Skeletal muscle tissue (tissue), 4 donors: ENCODE results near the gene RGMA. TPM values are rescaled to one million over a fixed set of nuclear protein-coding genes. Genes with fewer than 3 reads are reported as not detected.

ENCODE experiments used
- H3K27ac ChIP-seq: one replicate; pipeline ENCODE4 v1.7.0; 2013; ENCODE audit warnings: mild to moderate bottlenecking, low read depth, low read length, inconsistent platforms
- H3K27me3 ChIP-seq, 3 donors: one replicate each; pipeline ENCODE4 v1.7.0; 2013; ENCODE audit warnings: low read length in 3 of 3; ENCODE audit not compliant: control insufficient read depth in 3 of 3, insufficient read depth in 3 of 3
- H3K36me3 ChIP-seq, 3 donors: one replicate each; pipeline ENCODE4 v1.7.0; 2013; ENCODE audit warnings: low read length in 3 of 3; ENCODE audit not compliant: control insufficient read depth in 3 of 3, insufficient read depth in 3 of 3
- H3K4me1 ChIP-seq, 3 donors: one replicate each; pipeline ENCODE4 v1.7.0; 2013; ENCODE audit warnings: low read length in 3 of 3, mild to moderate bottlenecking in 3 of 3; ENCODE audit not compliant: control insufficient read depth in 3 of 3, insufficient read depth in 3 of 3
- H3K4me3 ChIP-seq, 3 donors: one replicate each; pipeline ENCODE4 v1.7.0; 2013; ENCODE audit warnings: low read length in 3 of 3
- H3K9ac ChIP-seq, 3 donors: one replicate each; pipeline ENCODE4 v1.7.0; 2013; ENCODE audit warnings: low read length in 3 of 3, mild to moderate bottlenecking in 3 of 3, moderate library complexity in 2 of 3, low read depth in 1 of 3
- H3K9me3 ChIP-seq, 3 donors: one replicate each; pipeline ENCODE4 v1.7.0; 2013; ENCODE audit warnings: low read length in 3 of 3; ENCODE audit not compliant: control insufficient read depth in 3 of 3
- total RNA-seq: library from RNA; depleted of rRNA; stranded (reverse); fragments of >200 nt; gene quantifications from one replicate; pipeline ENCODE4 v1.2.3, GENCODE V29; 2014
- donor health status: Osteomylitis.

The RGMA gene
- total RNA-seq, 1 donor from 2014 or later, result 5.7 TPM

- Histone ChIP-seq H3K4me1 (peaks cover 59 to 80% (median 76%) of the 10 kb centered on the region in 3 donors), H3K27me3 (no peaks in the 10 kb centered on the region), H3K9ac (no peak overlapping the region), H3K36me3 (no peaks in the 10 kb centered on the region), H3K27ac (no peak overlapping the region), H3K4me3 (no peak overlapping the region), H3K9me3 (no peaks in the 10 kb centered on the region)
These were observed 7.6 kb downstream of the RGMA start for GRCh38 chr15:93081399-93081798.

GRCh38 chr15:93080451-93080850 is 8.6 kb downstream of the RGMA start:
- H3K27ac ChIP-seq, result no peak overlapping the region
- no peaks in the 10 kb centered on the region for H3K27me3 ChIP-seq
- H3K4me1 ChIP-seq, result peaks cover 60 to 80% (median 77%) of the 10 kb centered on the region in 3 donors

GRCh38 chr15:93076875-93077274 is 12.1 kb downstream of the RGMA start:
- Histone ChIP-seq H3K4me1 (peaks cover 59 to 78% (median 68%) of the 10 kb centered on the region in 3 donors), H3K36me3 (no peaks in the 10 kb centered on the region), H3K4me3 (no peak overlapping the region), H3K9ac (peak overlapping the region in 2 of 3 donors; percentile 47 to 69), H3K27me3 (no peaks in the 10 kb centered on the region), H3K9me3 (no peaks in the 10 kb centered on the region), H3K27ac (peak overlapping the region; percentile 17)

More at GRCh38 chr15:93080451-93080850, 8.6 kb downstream of the RGMA start:
- Histone ChIP-seq H3K36me3 (no peaks in the 10 kb centered on the region), H3K9ac (no peak overlapping the region), H3K4me3 (no peak overlapping the region), H3K9me3 (no peaks in the 10 kb centered on the region)

GRCh38 chr15:93076217-93076616 is 12.8 kb downstream of the RGMA start:
- no peak overlapping the region for H3K4me3 ChIP-seq
- peak overlapping the region in 1 of 3 donors; percentile 69 for H3K9ac ChIP-seq
- H3K9me3 ChIP-seq, result no peaks in the 10 kb centered on the region
- H3K4me1 ChIP-seq, result peaks cover 61 to 78% (median 69%) of the 10 kb centered on the region in 3 donors
- H3K27ac ChIP-seq, result peak overlapping the region; percentile 17
- no peaks in the 10 kb centered on the region for H3K36me3 ChIP-seq
- H3K27me3 ChIP-seq, result no peaks in the 10 kb centered on the region

GRCh38 chr15:93074599-93074998 is 14.4 kb downstream of the RGMA start:
- Histone ChIP-seq H3K9ac (peak overlapping the region in 2 of 3 donors; percentile 40 to 51), H3K4me1 (peaks cover 66 to 81% (median 73%) of the 10 kb centered on the region in 3 donors), H3K27ac (no peak overlapping the region), H3K27me3 (no peaks in the 10 kb centered on the region), H3K9me3 (no peaks in the 10 kb centered on the region), H3K4me3 (peak overlapping the region in 2 of 3 donors; percentile 13 to 60), H3K36me3 (peaks cover 0 to 3% (median 2%) of the 10 kb centered on the region in 3 donors)

- Histone ChIP-seq H3K9me3 (no peaks in the 10 kb centered on the region), H3K4me3 (peak overlapping the region; percentile 60 to 83 (median 73)), H3K4me1 (peaks cover 70 to 87% (median 78%) of the 10 kb centered on the region in 3 donors), H3K27me3 (no peaks in the 10 kb centered on the region), H3K9ac (peak overlapping the region; percentile 47 to 92 (median 67)), H3K36me3 (peaks cover 0 to 7% (median 3%) of the 10 kb centered on the region in 3 donors), H3K27ac (peak overlapping the region; percentile 85)
These were observed 15.5 kb downstream of the RGMA start for GRCh38 chr15:93073465-93073952.

GRCh38 chr15:93072411-93073394 is 16.3 kb downstream of the RGMA start:
- peak overlapping the region; percentile 73 to 85 (median 83) for H3K4me3 ChIP-seq
- H3K27me3 ChIP-seq, result no peaks in the 10 kb centered on the region
- no peaks in the 10 kb centered on the region for H3K9me3 ChIP-seq
- H3K4me1 ChIP-seq, result peaks cover 68 to 88% (median 80%) of the 10 kb centered on the region in 3 donors
- H3K27ac ChIP-seq, result peak overlapping the region; percentile 85
- H3K36me3 ChIP-seq, result peaks cover 0 to 7% (median 3%) of the 10 kb centered on the region in 3 donors
- peak overlapping the region; percentile 78 to 92 (median 87) for H3K9ac ChIP-seq

GRCh38 chr15:93072011-93072410 is 17.0 kb downstream of the RGMA start:
- Histone ChIP-seq H3K4me3 (peak overlapping the region; percentile 73 to 85 (median 83)), H3K9me3 (no peaks in the 10 kb centered on the region), H3K27me3 (no peaks in the 10 kb centered on the region), H3K4me1 (peaks cover 68 to 87% (median 80%) of the 10 kb centered on the region in 3 donors), H3K27ac (peak overlapping the region; percentile 85), H3K36me3 (peaks cover 0 to 7% (median 3%) of the 10 kb centered on the region in 3 donors), H3K9ac (peak overlapping the region; percentile 78 to 92 (median 87))

GRCh38 chr15:93071469-93071936 is 17.5 kb downstream of the RGMA start:
- H3K36me3 ChIP-seq, result peaks cover 0 to 7% (median 3%) of the 10 kb centered on the region in 3 donors
- peaks cover 67 to 82% (median 80%) of the 10 kb centered on the region in 3 donors for H3K4me1 ChIP-seq
- peak overlapping the region; percentile 85 for H3K27ac ChIP-seq
- H3K9me3 ChIP-seq, result no peaks in the 10 kb centered on the region
- peak overlapping the region; percentile 73 to 85 (median 83) for H3K4me3 ChIP-seq
- H3K27me3 ChIP-seq, result no peaks in the 10 kb centered on the region
- peak overlapping the region; percentile 78 to 92 (median 87) for H3K9ac ChIP-seq
